ENCODE results near the gene CYBA. TPM values are rescaled to one million over a fixed set of nuclear protein-coding genes. Genes with fewer than 3 reads are reported as not detected.

CYBA gene
- total and polyA plus RNA-seq, 10 of the 15 experiments (the other 5 are each of a cell fraction or from before 2014, with no cell fraction given): 0.55 to 598 (median 258) TPM

DNA sequence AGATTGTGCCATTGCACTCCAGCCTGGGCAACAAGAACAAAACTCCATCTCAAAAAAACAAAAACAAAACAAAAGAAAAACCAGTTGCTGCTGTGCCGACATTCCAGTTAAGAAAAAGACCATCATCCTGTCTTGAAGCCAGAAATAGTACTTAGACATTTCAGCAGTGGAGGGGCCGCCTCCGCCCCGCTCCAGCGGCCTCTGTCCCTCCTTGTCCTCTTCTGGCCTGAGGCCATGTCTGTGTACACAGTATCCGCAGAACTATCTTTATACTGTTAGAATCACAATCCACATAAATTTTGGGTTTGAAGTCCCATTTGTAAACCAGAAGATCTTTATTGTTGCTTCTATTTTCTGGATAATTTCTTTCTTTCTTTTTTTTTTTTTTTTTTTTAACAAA lies 55.8 kb downstream of the CYBA start:
- 97% methylated on average over 6 of the region's 6 CpGs for WGBS (ENCODE audit: insufficient coverage, insufficient replicate concordance, low lambda C conversion rate, missing lambda C conversion rate)
- DNase-seq (ENCODE audit: low read depth, low spot score): no peak
- ChIA-PET RAD21 (ENCODE audit: unreplicated experiment) (no interaction called here), CTCF (no interaction called here), SMC1A (ENCODE audit: uncharacterized antibody, unreplicated experiment) (interaction anchor here (1.5 kb wide), 1 partner anchor 88 kb away, joined by 5 read pairs; no protein-coding TSS in a partner anchor), POLR2A (interaction anchor here (0.7 kb wide), 1 partner anchor 38 kb away, joined by 4 read pairs; no protein-coding TSS in a partner anchor)
- H3K4me3 ChIP-seq: no peak overlapping the region
- ATAC-seq: no peak
- FAIRE-seq: no peak
- no peak overlapping the region for H3K27ac ChIP-seq (ENCODE audit: control insufficient read depth, insufficient read depth)
- H3K9me3 ChIP-seq (replicated peaks; ENCODE audit: control insufficient read depth, insufficient read depth, low read length): no peaks in the 10 kb centered on the region
- H3K36me3 ChIP-seq (ENCODE audit: control insufficient read depth in 2 of 2, insufficient read depth in 2 of 2, low read length in 1 of 2): peaks cover 16 to 19% of the 10 kb centered on the region in 2 experiments
- BruUV-seq (replicated peaks): no TSS peak
- H3K4me1 ChIP-seq (ENCODE audit: control insufficient read depth, insufficient read depth, low read length): peaks cover 4% of the 10 kb centered on the region
- intact Hi-C loops (cut with micrococcal nuclease; ENCODE audit: unreplicated experiment) (no loop called here), in situ Hi-C loops (cut with MboI) (no loop called here)
- no peaks in the 10 kb centered on the region for H3K27me3 ChIP-seq (replicated peaks in 1 of 2; ENCODE audit: control insufficient read depth in 2 of 2, insufficient read depth in 2 of 2, low read length in 1 of 2)
- H2AFZ ChIP-seq (ENCODE audit: control insufficient read depth, low read depth, low read length): no peak overlapping the region
- no peak overlapping the region for H3K4me2 ChIP-seq (ENCODE audit: control insufficient read depth, insufficient read depth)
- H4K20me1 ChIP-seq (ENCODE audit: control insufficient read depth, insufficient read depth): no peaks in the 10 kb centered on the region
- H3K9ac ChIP-seq (ENCODE audit: control insufficient read depth, insufficient read depth, low read length): no peak overlapping the region
- TF ChIP-seq SMC3 (IDR thresholded peaks at IDR 0.05; ENCODE audit: borderline replicate concordance, low read length) (no peak), ZNF24 (IDR thresholded peaks at IDR 0.05) (no peak), HDGF (IDR thresholded peaks at IDR 0.05) (no peak), NFYB (IDR thresholded peaks at IDR 0.05; ENCODE audit: insufficient read depth, low read depth, low read length) (no peak), TCF7 (IDR thresholded peaks at IDR 0.05; ENCODE audit: borderline replicate concordance) (no peak), TCF3 (IDR thresholded peaks at IDR 0.05; ENCODE audit: borderline replicate concordance, insufficient read depth, low read depth, low read length) (no peak), KDM1A (IDR thresholded peaks at IDR 0.05; ENCODE audit: borderline replicate concordance) (no peak), IKZF1 (conservative IDR thresholded peaks at IDR 0.05) (no peak), MXI1 (IDR thresholded peaks at IDR 0.05; ENCODE audit: low read depth, low read length) (no peak), SMARCA5 (IDR thresholded peaks at IDR 0.05) (no peak), TARDBP (IDR thresholded peaks at IDR 0.05; ENCODE audit: borderline replicate concordance) (no peak), BHLHE40 (IDR thresholded peaks at IDR 0.05; ENCODE audit: borderline replicate concordance in 1 of 2, low read depth in 2 of 2, low read length in 1 of 2) (no peak)
- TF ChIP-seq, protein P1, sequence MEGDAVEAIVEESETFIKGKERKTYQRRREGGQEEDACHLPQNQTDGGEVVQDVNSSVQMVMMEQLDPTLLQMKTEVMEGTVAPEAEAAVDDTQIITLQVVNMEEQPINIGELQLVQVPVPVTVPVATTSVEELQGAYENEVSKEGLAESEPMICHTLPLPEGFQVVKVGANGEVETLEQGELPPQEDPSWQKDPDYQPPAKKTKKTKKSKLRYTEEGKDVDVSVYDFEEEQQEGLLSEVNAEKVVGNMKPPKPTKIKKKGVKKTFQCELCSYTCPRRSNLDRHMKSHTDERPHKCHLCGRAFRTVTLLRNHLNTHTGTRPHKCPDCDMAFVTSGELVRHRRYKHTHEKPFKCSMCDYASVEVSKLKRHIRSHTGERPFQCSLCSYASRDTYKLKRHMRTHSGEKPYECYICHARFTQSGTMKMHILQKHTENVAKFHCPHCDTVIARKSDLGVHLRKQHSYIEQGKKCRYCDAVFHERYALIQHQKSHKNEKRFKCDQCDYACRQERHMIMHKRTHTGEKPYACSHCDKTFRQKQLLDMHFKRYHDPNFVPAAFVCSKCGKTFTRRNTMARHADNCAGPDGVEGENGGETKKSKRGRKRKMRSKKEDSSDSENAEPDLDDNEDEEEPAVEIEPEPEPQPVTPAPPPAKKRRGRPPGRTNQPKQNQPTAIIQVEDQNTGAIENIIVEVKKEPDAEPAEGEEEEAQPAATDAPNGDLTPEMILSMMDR (IDR thresholded peaks at IDR 0.05 in 2 of 3, conservative IDR thresholded peaks at IDR 0.05 in 1 of 3; ENCODE audit: control insufficient read depth in 2 of 3, extremely low read depth in 1 of 3, insufficient read depth in 1 of 3, low read depth in 3 of 3, low read length in 3 of 3): no peak
- TF ChIP-seq, protein P2, sequence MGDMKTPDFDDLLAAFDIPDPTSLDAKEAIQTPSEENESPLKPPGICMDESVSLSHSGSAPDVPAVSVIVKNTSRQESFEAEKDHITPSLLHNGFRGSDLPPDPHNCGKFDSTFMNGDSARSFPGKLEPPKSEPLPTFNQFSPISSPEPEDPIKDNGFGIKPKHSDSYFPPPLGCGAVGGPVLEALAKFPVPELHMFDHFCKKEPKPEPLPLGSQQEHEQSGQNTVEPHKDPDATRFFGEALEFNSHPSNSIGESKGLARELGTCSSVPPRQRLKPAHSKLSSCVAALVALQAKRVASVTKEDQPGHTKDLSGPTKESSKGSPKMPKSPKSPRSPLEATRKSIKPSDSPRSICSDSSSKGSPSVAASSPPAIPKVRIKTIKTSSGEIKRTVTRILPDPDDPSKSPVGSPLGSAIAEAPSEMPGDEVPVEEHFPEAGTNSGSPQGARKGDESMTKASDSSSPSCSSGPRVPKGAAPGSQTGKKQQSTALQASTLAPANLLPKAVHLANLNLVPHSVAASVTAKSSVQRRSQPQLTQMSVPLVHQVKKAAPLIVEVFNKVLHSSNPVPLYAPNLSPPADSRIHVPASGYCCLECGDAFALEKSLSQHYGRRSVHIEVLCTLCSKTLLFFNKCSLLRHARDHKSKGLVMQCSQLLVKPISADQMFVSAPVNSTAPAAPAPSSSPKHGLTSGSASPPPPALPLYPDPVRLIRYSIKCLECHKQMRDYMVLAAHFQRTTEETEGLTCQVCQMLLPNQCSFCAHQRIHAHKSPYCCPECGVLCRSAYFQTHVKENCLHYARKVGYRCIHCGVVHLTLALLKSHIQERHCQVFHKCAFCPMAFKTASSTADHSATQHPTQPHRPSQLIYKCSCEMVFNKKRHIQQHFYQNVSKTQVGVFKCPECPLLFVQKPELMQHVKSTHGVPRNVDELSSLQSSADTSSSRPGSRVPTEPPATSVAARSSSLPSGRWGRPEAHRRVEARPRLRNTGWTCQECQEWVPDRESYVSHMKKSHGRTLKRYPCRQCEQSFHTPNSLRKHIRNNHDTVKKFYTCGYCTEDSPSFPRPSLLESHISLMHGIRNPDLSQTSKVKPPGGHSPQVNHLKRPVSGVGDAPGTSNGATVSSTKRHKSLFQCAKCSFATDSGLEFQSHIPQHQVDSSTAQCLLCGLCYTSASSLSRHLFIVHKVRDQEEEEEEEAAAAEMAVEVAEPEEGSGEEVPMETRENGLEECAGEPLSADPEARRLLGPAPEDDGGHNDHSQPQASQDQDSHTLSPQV (IDR thresholded peaks at IDR 0.05): no peak
- TF ChIP-seq, protein P3, sequence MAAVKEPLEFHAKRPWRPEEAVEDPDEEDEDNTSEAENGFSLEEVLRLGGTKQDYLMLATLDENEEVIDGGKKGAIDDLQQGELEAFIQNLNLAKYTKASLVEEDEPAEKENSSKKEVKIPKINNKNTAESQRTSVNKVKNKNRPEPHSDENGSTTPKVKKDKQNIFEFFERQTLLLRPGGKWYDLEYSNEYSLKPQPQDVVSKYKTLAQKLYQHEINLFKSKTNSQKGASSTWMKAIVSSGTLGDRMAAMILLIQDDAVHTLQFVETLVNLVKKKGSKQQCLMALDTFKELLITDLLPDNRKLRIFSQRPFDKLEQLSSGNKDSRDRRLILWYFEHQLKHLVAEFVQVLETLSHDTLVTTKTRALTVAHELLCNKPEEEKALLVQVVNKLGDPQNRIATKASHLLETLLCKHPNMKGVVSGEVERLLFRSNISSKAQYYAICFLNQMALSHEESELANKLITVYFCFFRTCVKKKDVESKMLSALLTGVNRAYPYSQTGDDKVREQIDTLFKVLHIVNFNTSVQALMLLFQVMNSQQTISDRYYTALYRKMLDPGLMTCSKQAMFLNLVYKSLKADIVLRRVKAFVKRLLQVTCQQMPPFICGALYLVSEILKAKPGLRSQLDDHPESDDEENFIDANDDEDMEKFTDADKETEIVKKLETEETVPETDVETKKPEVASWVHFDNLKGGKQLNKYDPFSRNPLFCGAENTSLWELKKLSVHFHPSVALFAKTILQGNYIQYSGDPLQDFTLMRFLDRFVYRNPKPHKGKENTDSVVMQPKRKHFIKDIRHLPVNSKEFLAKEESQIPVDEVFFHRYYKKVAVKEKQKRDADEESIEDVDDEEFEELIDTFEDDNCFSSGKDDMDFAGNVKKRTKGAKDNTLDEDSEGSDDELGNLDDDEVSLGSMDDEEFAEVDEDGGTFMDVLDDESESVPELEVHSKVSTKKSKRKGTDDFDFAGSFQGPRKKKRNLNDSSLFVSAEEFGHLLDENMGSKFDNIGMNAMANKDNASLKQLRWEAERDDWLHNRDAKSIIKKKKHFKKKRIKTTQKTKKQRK (IDR thresholded peaks at IDR 0.05; ENCODE audit: low read depth, low read length): no peak
- H3K79me2 ChIP-seq (ENCODE audit: control insufficient read depth, insufficient read depth, low read length): peaks cover 15% of the 10 kb centered on the region

Data from GM12878 (cell line).